ENCODE data around the gene DTX3.
"Not testable (repeated sequence)": the region's sequence is repeated elsewhere in the genome, so short reads cannot be mapped to it uniquely, and the experiment has no call there.

Gene DTX3, protein sequence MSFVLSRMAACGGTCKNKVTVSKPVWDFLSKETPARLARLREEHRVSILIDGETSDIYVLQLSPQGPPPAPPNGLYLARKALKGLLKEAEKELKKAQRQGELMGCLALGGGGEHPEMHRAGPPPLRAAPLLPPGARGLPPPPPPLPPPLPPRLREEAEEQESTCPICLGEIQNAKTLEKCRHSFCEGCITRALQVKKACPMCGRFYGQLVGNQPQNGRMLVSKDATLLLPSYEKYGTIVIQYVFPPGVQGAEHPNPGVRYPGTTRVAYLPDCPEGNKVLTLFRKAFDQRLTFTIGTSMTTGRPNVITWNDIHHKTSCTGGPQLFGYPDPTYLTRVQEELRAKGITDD

DNA sequence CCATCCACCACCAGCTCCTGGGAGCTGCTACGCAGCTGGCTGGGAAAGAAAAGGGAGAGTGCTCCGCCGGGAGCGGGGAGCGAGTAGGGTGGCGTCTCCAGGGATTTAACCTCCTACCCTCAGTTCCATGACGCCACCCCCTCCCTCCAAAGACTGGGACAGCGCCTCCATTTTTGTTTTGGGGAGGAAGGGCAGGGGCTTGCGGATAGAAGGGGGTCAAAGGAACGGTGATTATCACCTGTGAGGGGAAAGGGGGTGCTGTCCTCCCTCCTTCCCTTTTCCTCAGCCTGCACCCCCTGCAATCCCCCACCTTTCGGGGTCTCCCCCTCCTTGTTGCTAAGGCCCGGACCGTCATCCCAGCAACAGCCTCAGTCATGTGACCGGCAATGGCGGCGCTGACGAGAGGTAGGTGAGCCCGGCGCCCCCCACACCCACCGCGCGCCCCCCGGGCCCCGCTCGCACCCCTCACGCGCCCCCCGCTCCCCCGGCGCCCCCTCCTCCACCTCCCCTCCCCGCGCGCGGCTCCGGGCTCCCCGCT is at the start of gene DTX3:
TSS of gene DTX3 (plus strand) at position 371 of the 538 bp plus-strand sequence. CDS start 1,694 bp downstream, outside the sequence.
- Histone ChIP-seq H3K27ac (ENCODE audit: low read depth, low read length) (peak within 1 kb of the TSS; percentile 95), H3K27me3 (ENCODE audit: control insufficient read depth, insufficient read depth, low read length) (no peaks in the 10 kb centered on the region), H3K9ac (ENCODE audit: low read length) (peak within 1 kb of the TSS; percentile 75), H3K4me1 (ENCODE audit: control insufficient read depth, insufficient read depth, low read length) (peaks cover 13% of the 10 kb centered on the region), H3K4me3 (ENCODE audit: low read length) (peak within 1 kb of the TSS; percentile 73), H3K36me3 (ENCODE audit: control insufficient read depth, insufficient read depth, low read length) (peaks cover 13% of the 10 kb centered on the region)

DNA sequence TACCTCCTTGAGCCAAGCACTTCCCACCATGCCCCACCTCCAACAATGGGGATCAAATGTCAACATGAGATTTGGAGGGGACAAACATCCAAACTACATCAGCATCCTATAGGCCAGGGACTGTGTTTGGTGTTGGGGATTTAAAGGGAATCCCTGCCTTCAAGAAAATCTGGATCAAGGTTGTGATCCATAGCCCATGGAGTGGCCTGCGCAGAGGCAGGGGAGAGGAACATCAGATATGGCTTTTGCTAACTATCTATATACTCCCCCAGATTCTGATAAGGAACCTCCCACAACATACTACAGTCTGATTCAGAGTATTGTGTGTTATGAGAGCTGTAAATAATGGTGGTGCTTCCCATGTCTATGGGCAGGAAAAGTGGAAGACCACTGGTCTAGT is 49.7 kb upstream of the DTX3 start:
- no peaks in the 10 kb centered on the region for H3K4me1 ChIP-seq (ENCODE audit: control insufficient read depth, insufficient read depth, low read length)
- peaks cover 8% of the 10 kb centered on the region for H3K27me3 ChIP-seq (ENCODE audit: control insufficient read depth, insufficient read depth, low read length)
- H3K36me3 ChIP-seq (ENCODE audit: control insufficient read depth, insufficient read depth, low read length), result no peaks in the 10 kb centered on the region
- H3K4me3 ChIP-seq (ENCODE audit: low read length), result no peak overlapping the region
- no peak overlapping the region for H3K27ac ChIP-seq (ENCODE audit: low read depth, low read length)
- no peak overlapping the region for H3K9ac ChIP-seq (ENCODE audit: low read length)

DNA sequence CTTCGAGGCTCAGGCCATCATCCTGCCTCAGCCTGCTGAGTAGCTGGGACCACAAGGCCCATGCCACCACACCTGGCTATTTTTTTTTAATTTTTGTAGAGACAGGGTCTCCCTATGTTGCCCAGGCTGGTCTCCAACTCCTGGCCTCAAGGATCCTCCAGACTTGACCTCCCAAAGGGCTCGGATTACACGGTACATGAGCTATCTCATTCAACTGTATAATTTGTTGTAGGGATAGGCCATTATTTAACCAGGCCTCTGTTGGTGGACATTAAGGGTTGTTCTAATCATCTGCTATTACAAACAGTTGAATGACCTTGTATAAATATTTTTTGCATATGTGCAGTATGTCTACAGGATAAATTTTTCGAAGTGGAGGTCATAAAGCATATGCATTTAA is 45.8 kb upstream of the DTX3 start:
- H3K27me3 ChIP-seq (ENCODE audit: control insufficient read depth, insufficient read depth, low read length), result peaks cover 3% of the 10 kb centered on the region
- no peak overlapping the region for H3K9ac ChIP-seq (ENCODE audit: low read length)
- H3K4me3 ChIP-seq (ENCODE audit: low read length), result no peak overlapping the region
- H3K36me3 ChIP-seq (ENCODE audit: control insufficient read depth, insufficient read depth, low read length), result no peaks in the 10 kb centered on the region
- H3K27ac ChIP-seq (ENCODE audit: low read depth, low read length), result no peak overlapping the region
- H3K4me1 ChIP-seq (ENCODE audit: control insufficient read depth, insufficient read depth, low read length), result no peaks in the 10 kb centered on the region

DNA sequence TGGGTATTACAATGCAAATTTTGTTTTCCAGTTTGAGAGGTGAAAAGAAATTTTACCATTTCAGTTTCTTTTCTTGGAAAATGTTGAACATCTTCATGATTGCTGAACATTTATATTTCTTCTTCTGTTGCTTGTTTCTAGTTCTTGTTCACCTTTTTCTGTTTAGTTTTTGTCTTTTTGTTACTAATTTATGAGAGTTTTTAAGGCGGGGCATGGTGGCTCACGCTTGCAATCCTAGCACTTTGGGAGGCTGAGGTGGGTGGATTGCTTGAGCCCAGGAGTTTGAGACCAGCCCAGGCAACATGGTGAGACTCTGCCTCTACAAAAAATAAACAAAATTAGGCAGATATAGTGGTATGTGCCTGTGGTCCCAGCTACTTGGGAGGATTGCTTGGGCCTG is 44.1 kb upstream of the DTX3 start:
- Histone ChIP-seq H3K9ac (ENCODE audit: low read length) (no peak overlapping the region), H3K4me3 (ENCODE audit: low read length) (no peak overlapping the region), H3K4me1 (ENCODE audit: control insufficient read depth, insufficient read depth, low read length) (no peaks in the 10 kb centered on the region), H3K27me3 (ENCODE audit: control insufficient read depth, insufficient read depth, low read length) (no peaks in the 10 kb centered on the region), H3K36me3 (ENCODE audit: control insufficient read depth, insufficient read depth, low read length) (no peaks in the 10 kb centered on the region), H3K27ac (ENCODE audit: low read depth, low read length) (no peak overlapping the region)

DNA sequence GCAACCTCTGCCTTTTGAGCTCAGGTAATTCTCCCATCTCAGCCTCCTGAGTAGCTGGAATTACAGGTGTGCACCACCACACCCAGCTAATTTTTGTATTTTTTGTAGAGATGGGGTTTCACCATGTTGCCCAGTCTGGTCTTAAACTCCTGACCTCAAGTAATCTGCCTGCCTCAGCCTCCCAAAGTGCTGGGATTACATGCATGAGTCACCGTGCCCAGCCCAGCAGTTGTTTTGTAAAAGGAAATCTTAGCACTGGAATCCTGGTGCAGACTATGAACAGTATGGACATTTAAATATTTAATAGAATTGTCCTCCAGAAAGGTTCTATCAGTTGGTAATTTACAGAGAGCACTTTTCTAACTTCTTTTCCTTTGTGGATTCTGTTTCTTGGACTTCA is 43.5 kb upstream of the DTX3 start:
- H3K4me1 ChIP-seq (ENCODE audit: control insufficient read depth, insufficient read depth, low read length); H3K4me3 ChIP-seq (ENCODE audit: low read length); H3K36me3 ChIP-seq (ENCODE audit: control insufficient read depth, insufficient read depth, low read length); H3K9ac ChIP-seq (ENCODE audit: low read length); H3K27ac ChIP-seq (ENCODE audit: low read depth, low read length); H3K27me3 ChIP-seq (ENCODE audit: control insufficient read depth, insufficient read depth, low read length): not testable (repeated sequence)

DNA sequence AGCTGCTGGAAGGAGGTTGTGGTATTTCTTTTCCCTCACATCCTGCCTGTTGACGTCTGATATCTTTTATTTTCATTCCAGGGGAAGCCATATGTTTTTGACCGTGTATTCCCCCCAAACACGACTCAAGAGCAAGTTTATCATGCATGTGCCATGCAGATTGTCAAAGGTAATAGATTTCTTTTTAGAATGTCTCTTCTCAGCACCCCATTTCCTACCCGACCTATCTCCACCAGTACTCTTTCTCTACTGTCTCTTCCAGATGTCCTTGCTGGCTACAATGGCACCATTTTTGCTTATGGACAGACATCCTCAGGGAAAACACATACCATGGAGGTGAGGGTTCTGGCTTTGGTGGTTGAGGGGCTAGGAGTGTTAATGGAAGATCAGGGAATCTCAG is 41.3 kb upstream of the DTX3 start:
- no peak overlapping the region for H3K4me3 ChIP-seq (ENCODE audit: low read length)
- H3K9ac ChIP-seq (ENCODE audit: low read length), result no peak overlapping the region
- no peak overlapping the region for H3K27ac ChIP-seq (ENCODE audit: low read depth, low read length)
- no peaks in the 10 kb centered on the region for H3K4me1 ChIP-seq (ENCODE audit: control insufficient read depth, insufficient read depth, low read length)
- H3K27me3 ChIP-seq (ENCODE audit: control insufficient read depth, insufficient read depth, low read length), result no peaks in the 10 kb centered on the region
- no peaks in the 10 kb centered on the region for H3K36me3 ChIP-seq (ENCODE audit: control insufficient read depth, insufficient read depth, low read length)

DNA sequence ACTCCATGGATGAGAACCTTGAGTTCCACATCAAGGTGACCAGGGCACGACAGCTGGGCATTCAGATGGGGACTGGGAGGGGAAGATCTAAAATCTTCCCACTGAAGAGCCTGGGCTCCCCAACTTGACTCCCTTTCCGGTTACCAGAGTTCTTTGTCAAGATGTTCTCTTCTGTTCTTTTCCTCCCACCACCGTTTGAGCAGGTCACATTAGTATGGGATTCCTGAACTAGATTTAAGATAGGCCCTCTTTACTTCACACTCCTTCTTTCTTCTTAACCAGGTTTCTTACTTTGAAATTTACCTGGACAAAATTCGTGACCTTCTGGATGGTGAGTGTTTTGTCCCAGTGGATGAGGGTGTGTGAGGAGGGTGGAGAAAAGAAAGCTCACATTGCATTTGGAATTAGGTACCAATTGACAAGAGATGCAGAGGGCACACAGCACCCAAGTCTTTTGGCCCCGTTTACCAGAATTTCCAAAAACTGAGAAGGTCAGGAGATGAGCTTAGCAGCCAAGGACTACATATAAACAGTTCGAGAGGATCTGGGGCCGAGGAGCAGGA is 40.4 kb upstream of the DTX3 start:
- H3K27me3 ChIP-seq (ENCODE audit: control insufficient read depth, insufficient read depth, low read length), result no peaks in the 10 kb centered on the region
- H3K36me3 ChIP-seq (ENCODE audit: control insufficient read depth, insufficient read depth, low read length), result no peaks in the 10 kb centered on the region
- no peak overlapping the region for H3K4me3 ChIP-seq (ENCODE audit: low read length)
- no peak overlapping the region for H3K9ac ChIP-seq (ENCODE audit: low read length)
- H3K27ac ChIP-seq (ENCODE audit: low read depth, low read length), result no peak overlapping the region
- no peaks in the 10 kb centered on the region for H3K4me1 ChIP-seq (ENCODE audit: control insufficient read depth, insufficient read depth, low read length)

DNA sequence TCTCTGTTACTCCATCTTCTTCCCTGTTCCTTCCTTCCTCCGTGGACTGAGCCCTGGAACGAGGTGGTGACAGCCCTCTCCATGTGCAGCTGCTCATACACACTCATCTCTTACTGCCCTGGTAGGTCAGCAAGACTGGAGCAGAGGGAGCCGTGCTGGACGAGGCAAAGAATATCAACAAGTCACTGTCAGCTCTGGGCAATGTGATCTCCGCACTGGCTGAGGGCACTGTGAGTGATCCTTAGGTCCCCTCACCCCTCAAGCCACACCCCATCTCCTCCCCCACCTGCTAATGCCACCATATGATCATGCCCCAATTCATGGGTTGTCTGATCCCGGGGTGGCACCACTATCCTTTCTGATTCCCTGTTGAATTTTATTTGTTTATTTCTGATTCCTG is 35.8 kb upstream of the DTX3 start:
- no peaks in the 10 kb centered on the region for H3K36me3 ChIP-seq (ENCODE audit: control insufficient read depth, insufficient read depth, low read length)
- H3K9ac ChIP-seq (ENCODE audit: low read length), result no peak overlapping the region
- H3K27ac ChIP-seq (ENCODE audit: low read depth, low read length), result no peak overlapping the region
- no peaks in the 10 kb centered on the region for H3K27me3 ChIP-seq (ENCODE audit: control insufficient read depth, insufficient read depth, low read length)
- no peak overlapping the region for H3K4me3 ChIP-seq (ENCODE audit: low read length)
- H3K4me1 ChIP-seq (ENCODE audit: control insufficient read depth, insufficient read depth, low read length), result no peaks in the 10 kb centered on the region

DNA sequence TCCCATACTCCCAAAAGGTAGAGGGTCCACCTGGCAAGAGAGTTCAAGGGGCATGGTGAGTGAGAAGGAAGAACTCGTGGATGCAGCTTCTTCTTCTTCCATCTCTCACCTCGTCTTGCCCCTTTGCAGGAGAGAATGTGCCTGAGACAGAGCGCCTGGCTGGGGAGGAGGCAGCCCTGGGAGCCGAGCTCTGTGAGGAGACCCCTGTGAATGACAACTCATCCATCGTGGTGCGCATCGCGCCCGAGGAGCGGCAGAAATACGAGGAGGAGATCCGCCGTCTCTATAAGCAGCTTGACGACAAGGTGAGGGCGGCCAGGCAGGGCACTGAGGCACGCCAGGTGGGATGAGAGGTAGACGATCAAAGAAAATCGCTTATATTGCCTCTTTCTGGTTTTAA is 34.8 kb upstream of the DTX3 start:
- no peaks in the 10 kb centered on the region for H3K27me3 ChIP-seq (ENCODE audit: control insufficient read depth, insufficient read depth, low read length)
- H3K9ac ChIP-seq (ENCODE audit: low read length), result no peak overlapping the region
- no peak overlapping the region for H3K27ac ChIP-seq (ENCODE audit: low read depth, low read length)

DNA sequence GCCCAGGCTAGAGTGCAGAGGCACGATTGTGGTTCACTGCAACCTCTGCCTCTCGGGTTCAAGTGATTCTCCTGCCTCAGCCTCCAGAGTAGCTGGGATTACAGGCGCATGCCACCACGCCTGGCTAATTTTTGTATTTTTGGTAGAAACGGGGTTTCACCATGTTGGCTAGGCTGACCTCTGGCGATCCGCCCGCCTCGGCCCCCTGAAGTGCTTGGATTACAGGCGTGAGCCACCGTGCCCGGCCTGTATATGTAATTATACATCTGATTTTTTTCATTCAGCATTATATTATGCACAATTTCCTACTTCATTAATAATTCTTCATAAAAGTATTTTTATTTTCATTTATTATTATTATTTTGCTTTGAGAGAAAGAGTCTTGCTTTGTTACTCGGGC is 34.2 kb upstream of the DTX3 start:
- H3K27me3 ChIP-seq (ENCODE audit: control insufficient read depth, insufficient read depth, low read length); H3K36me3 ChIP-seq (ENCODE audit: control insufficient read depth, insufficient read depth, low read length); H3K4me1 ChIP-seq (ENCODE audit: control insufficient read depth, insufficient read depth, low read length): not testable (repeated sequence)

More for the DNA sequence above, 34.8 kb upstream of the DTX3 start:
- Histone ChIP-seq H3K4me1 (ENCODE audit: control insufficient read depth, insufficient read depth, low read length) (no peaks in the 10 kb centered on the region), H3K4me3 (ENCODE audit: low read length) (no peak overlapping the region), H3K36me3 (ENCODE audit: control insufficient read depth, insufficient read depth, low read length) (no peaks in the 10 kb centered on the region)

DNA sequence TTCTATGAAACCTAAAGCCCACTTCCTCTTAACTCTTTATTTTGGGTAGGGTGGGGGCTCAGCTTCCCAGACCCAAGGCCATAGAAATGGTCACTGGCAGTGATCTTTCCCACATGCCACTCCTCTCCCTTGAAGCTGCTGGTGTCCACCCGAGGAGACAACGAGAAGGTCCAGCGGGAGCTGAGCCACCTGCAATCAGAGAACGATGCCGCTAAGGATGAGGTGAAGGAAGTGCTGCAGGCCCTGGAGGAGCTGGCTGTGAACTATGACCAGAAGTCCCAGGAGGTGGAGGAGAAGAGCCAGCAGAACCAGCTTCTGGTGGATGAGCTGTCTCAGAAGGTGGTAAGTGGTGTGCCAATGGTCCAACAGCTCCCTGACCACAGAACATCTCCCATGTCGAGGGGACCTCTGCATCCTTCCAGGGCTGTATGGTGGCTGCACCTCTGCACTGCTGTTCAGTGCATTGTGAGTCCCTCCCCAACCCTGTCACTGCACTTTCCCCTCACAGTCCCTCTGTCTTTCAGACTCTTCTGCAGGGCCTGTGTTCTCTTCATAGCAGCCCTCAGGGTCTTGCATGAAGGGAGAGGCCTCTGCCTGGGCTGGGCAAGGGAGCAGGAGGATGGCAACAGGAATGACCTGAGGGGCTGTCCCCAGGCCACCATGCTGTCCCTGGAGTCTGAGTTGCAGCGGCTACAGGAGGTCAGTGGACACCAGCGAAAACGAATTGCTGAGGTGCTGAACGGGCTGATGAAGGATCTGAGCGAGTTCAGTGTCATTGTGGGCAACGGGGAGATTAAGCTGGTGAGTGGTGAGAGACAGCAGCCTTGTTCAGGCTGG is 32.5 kb upstream of the DTX3 start:
- H3K4me3 ChIP-seq (ENCODE audit: low read length), result no peak overlapping the region
- H3K27ac ChIP-seq (ENCODE audit: low read depth, low read length), result no peak overlapping the region
- H3K4me1 ChIP-seq (ENCODE audit: control insufficient read depth, insufficient read depth, low read length), result no peaks in the 10 kb centered on the region
- no peak overlapping the region for H3K9ac ChIP-seq (ENCODE audit: low read length)
- H3K36me3 ChIP-seq (ENCODE audit: control insufficient read depth, insufficient read depth, low read length), result no peaks in the 10 kb centered on the region
- H3K27me3 ChIP-seq (ENCODE audit: control insufficient read depth, insufficient read depth, low read length), result no peaks in the 10 kb centered on the region

More for the DNA sequence above, 34.2 kb upstream of the DTX3 start:
- not testable (repeated sequence) for H3K9ac ChIP-seq (ENCODE audit: low read length); H3K4me3 ChIP-seq (ENCODE audit: low read length); H3K27ac ChIP-seq (ENCODE audit: low read depth, low read length)

DNA sequence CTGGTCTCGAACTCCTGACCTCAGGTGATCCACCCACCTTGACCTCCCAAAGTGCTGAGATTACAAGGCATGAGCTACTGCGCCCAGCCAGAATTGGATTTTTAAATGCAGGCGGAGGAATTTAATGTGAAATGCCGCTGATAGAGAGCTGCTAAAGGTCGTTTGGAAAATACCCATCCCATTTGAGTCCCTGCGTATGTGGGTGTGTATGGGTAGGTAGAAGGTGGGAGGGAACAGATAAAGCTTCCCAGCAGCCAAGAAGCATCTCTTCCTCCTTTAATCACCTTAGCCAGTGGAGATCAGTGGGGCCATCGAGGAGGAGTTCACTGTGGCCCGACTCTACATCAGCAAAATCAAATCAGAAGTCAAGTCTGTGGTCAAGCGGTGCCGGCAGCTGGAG is 29.8 kb upstream of the DTX3 start:
- Histone ChIP-seq H3K9ac (ENCODE audit: low read length) (no peak overlapping the region), H3K27me3 (ENCODE audit: control insufficient read depth, insufficient read depth, low read length) (no peaks in the 10 kb centered on the region), H3K4me1 (ENCODE audit: control insufficient read depth, insufficient read depth, low read length) (no peaks in the 10 kb centered on the region), H3K36me3 (ENCODE audit: control insufficient read depth, insufficient read depth, low read length) (no peaks in the 10 kb centered on the region), H3K27ac (ENCODE audit: low read depth, low read length) (no peak overlapping the region), H3K4me3 (ENCODE audit: low read length) (no peak overlapping the region)
